Right lobe of liver (tissue), 6 donors: ENCODE data around the gene RPRD1B. TPM values are rescaled to one million over a fixed set of nuclear protein-coding genes. Genes with fewer than 3 reads are reported as not detected.

ENCODE experiments used
- ATAC-seq, 4 donors: fragments of 200-7000 bp; cut with Tn5 transposase; one replicate each; pipeline ENCODE4 v1.9.1; 2020; ENCODE audit warnings: mild to moderate bottlenecking in 4 of 4, moderate library complexity in 4 of 4
- DNase-seq, 3 donors: peaks; one replicate each; pipeline ENCODE4 v3.0.0-alpha.2; 2020
- H3K27ac ChIP-seq, 3 donors: fragments of 200-600 bp; one replicate each; pipeline ENCODE4 v1.8.0; 2022
- H3K27me3 ChIP-seq, 2 donors: fragments of 200-600 bp; one replicate each; pipeline ENCODE4 v1.8.0; 2022
- H3K36me3 ChIP-seq, 4 donors: fragments of 200-600 bp; sonication (generic) in 1 of 4; one replicate each; pipeline versions ENCODE4 v1.5.1 to v1.8.0; 2017 to 2022; ENCODE audit warnings: control low read depth in 1 of 4
- H3K4me1 ChIP-seq, 4 donors: fragments of 200-600 bp; sonication (generic) in 1 of 4; one replicate each; pipeline versions ENCODE4 v1.5.1 to v1.8.0; 2017 to 2022; ENCODE audit warnings: control low read depth in 1 of 4
- H3K4me3 ChIP-seq, 3 donors: fragments of 200-600 bp; one replicate each; pipeline ENCODE4 v1.8.0; 2022
- H3K9me3 ChIP-seq, 4 donors: fragments of 200-600 bp; sonication (generic) in 1 of 4; one replicate each; pipeline versions ENCODE4 v1.5.1 to v1.8.0; 2017 to 2022; ENCODE audit warnings: control low read depth in 1 of 4
- CTCF ChIP-seq, 4 donors: fragments of 200-600 bp in 3 of 4; fragments of 450-650 bp in 1 of 4; IDR thresholded peaks; one replicate each; pipeline versions ENCODE4 v1.5.1 to v1.8.0; 2016 to 2022; ENCODE audit warnings: antibody characterized with exemption in 4 of 4, mild to moderate bottlenecking in 2 of 4
- POLR2A ChIP-seq: fragments of 450-650 bp; IDR thresholded peaks from one replicate; pipeline ENCODE4 v1.6.1; 2017; ENCODE audit warnings: antibody characterized with exemption, mild to moderate bottlenecking
- WGBS: methylation state at CpG from one replicate; pipeline ENCODE4 v1.1.6; 2018; ENCODE audit warnings: low coverage, low lambda C conversion rate; ENCODE audit not compliant: insufficient coverage; ENCODE audit errors: missing lambda C conversion rate; 5-methylcytosine and 5-hydroxymethylcytosine counted together
- intact Hi-C, 2 donors: fragments of 100-400 bp; cut with DNase I; formaldehyde crosslinking; loops; one replicate each; pipeline versions ENCODE4 v1.11.2 to v1.14.1; 2022
- total RNA-seq, 6 experiments: library from RNA; depleted of rRNA in 2 of 6; stranded (reverse); fragments of >200 nt in 2 of 6; fragmentation: NEBNext Ultra II Directional in 3 of 6; extraction: Animal tissue kit (Norgen Biotek cat#: 25700) in 3 of 6; gene quantifications; one replicate each; pipeline versions ENCODE4 v1.1.0 to v1.2.4, GENCODE V29; 2016 to 2023
- donor health status: DM: no; HTN: yes; CAD: no.
- donor health status: DM: no; HTN: no; CAD: no.
- donor health status: DM: no; HTN: no; CAD: no.
- donor health status: DM: no; HTN: yes; CAD: no.
- donor health status: DM: no; HTN: yes; CAD: no.

Gene RPRD1B
- total RNA-seq, 6 experiments from 2014 or later: 25.0 to 153 (median 37.9) TPM

- H3K27me3 ChIP-seq: no peaks in the 10 kb centered on the region
- H3K9me3 ChIP-seq: no peaks in the 10 kb centered on the region
- intact Hi-C loops: no loop called here
- H3K36me3 ChIP-seq: no peaks in the 10 kb centered on the region
- DNase-seq (peak; percentile 76 to 98 (median 93)), ATAC-seq (peak; percentile 77 to 87 (median 81))
- peaks cover 0 to 68% (median 26%) of the 10 kb centered on the region in 4 donors for H3K4me1 ChIP-seq
- 42% methylated on average over 5 of the region's 9 CpGs for WGBS
- TF ChIP-seq CTCF (IDR thresholded peaks at IDR 0.05) (no peak), POLR2A (no peak)
- H3K27ac ChIP-seq: peak overlapping the region in 2 of 3 donors; percentile 83
- no peak overlapping the region for H3K4me3 ChIP-seq
Observed at GRCh38 chr20:37986873-37987601, 46.5 kb upstream of the RPRD1B start.

GRCh38 chr20:37987602-37988290, 45.8 kb upstream of the RPRD1B start:
- Histone ChIP-seq H3K4me1 (peaks cover 0 to 72% (median 27%) of the 10 kb centered on the region in 4 donors), H3K9me3 (no peaks in the 10 kb centered on the region), H3K4me3 (no peak overlapping the region), H3K27ac (peak overlapping the region in 2 of 3 donors; percentile 70 to 83), H3K36me3 (no peaks in the 10 kb centered on the region), H3K27me3 (no peaks in the 10 kb centered on the region)
- TF ChIP-seq POLR2A (no peak), CTCF (IDR thresholded peaks at IDR 0.05) (no peak)
- 75% methylated on average over 9 of the region's 12 CpGs for WGBS
- intact Hi-C loops: no loop called here
- ATAC-seq: no peak
- no peak for DNase-seq

- H3K4me3 ChIP-seq: no peak overlapping the region
- H3K27ac ChIP-seq: peak overlapping the region in 2 of 3 donors; percentile 70 to 83
- H3K36me3 ChIP-seq: no peaks in the 10 kb centered on the region
- peaks cover 0 to 72% (median 28%) of the 10 kb centered on the region in 4 donors for H3K4me1 ChIP-seq
- TF ChIP-seq POLR2A (no peak), CTCF (IDR thresholded peaks at IDR 0.05) (no peak)
- intact Hi-C loops: no loop called here
- 94% methylated on average over 3 of the region's 5 CpGs for WGBS
- H3K27me3 ChIP-seq: no peaks in the 10 kb centered on the region
- ATAC-seq: no peak
- DNase-seq: no peak
- no peaks in the 10 kb centered on the region for H3K9me3 ChIP-seq
Observed at GRCh38 chr20:37988306-37988954, 45.1 kb upstream of the RPRD1B start.

GRCh38 chr20:37989601-37990295, 43.8 kb upstream of the RPRD1B start:
- no peaks in the 10 kb centered on the region for H3K9me3 ChIP-seq
- H3K4me3 ChIP-seq: no peak overlapping the region
- peak overlapping the region in 1 of 3 donors; percentile 9 for H3K27ac ChIP-seq
- TF ChIP-seq POLR2A (no peak), CTCF (IDR thresholded peaks at IDR 0.05) (no peak)
- no peak for ATAC-seq
- 50% methylated on average over 7 of the region's 7 CpGs for WGBS
- H3K27me3 ChIP-seq: no peaks in the 10 kb centered on the region
- no peak for DNase-seq
- intact Hi-C loops: loop anchor here in 1 of 2 donors (10.0 kb wide), 1 partner anchor 85 kb away; the partner anchor contains the start of gene VSTM2L
- H3K4me1 ChIP-seq: peaks cover 0 to 61% (median 23%) of the 10 kb centered on the region in 4 donors
- peaks cover 0 to 3% (median 1%) of the 10 kb centered on the region in 4 donors for H3K36me3 ChIP-seq
